Osteoblast (primary cell): ENCODE results near the gene FBXW12. TPM values are rescaled to one million over a fixed set of nuclear protein-coding genes. Genes with fewer than 3 reads are reported as not detected.

ENCODE experiments used
- DNase-seq: peaks from one replicate; pipeline ENCODE4 v3.0.0; 2011; ENCODE audit warnings: low spot score, mixed read lengths; ENCODE audit not compliant: insufficient read length; ENCODE audit errors: missing footprints
- H2AFZ ChIP-seq: 2 replicates; pipeline ENCODE4 v1.6.0; 2011; ENCODE audit warnings: mild to moderate bottlenecking, low read length
- H3K27ac ChIP-seq: 2 replicates; pipeline ENCODE4 v1.5.1; 2011; ENCODE audit warnings: mild to moderate bottlenecking, low read depth, low read length, moderate library complexity
- H3K27me3 ChIP-seq: 2 replicates; pipeline ENCODE4 v1.6.0; 2012; ENCODE audit warnings: mild to moderate bottlenecking, control low read depth, inconsistent platforms, low read length, moderate library complexity; ENCODE audit not compliant: insufficient read depth
- H3K36me3 ChIP-seq: 2 replicates; pipeline ENCODE4 v1.5.1; 2011; ENCODE audit warnings: mild to moderate bottlenecking, low read length, control low read depth, moderate library complexity; ENCODE audit not compliant: insufficient read depth
- H3K4me1 ChIP-seq: 2 replicates; pipeline ENCODE4 v1.5.1; 2011; ENCODE audit warnings: mild to moderate bottlenecking, low read length, control low read depth, moderate library complexity; ENCODE audit not compliant: insufficient read depth
- H3K4me2 ChIP-seq: 2 replicates; pipeline ENCODE4 v1.6.0; 2011; ENCODE audit warnings: mild to moderate bottlenecking, low read length; ENCODE audit not compliant: insufficient read depth
- H3K4me3 ChIP-seq: fragments of 200-600 bp; sonication (generic); 3 replicates; pipeline ENCODE4 v1.5.1; 2012; ENCODE audit warnings: mild to moderate bottlenecking, low read length, inconsistent platforms; ENCODE audit not compliant: insufficient read depth
- H3K79me2 ChIP-seq: 2 replicates; pipeline ENCODE4 v1.6.0; 2012; ENCODE audit warnings: mild to moderate bottlenecking, low read length, control low read depth, inconsistent platforms; ENCODE audit not compliant: insufficient read depth
- H3K9me3 ChIP-seq: 2 replicates; pipeline ENCODE4 v1.5.1; 2011; ENCODE audit warnings: low read depth, low read length, control low read depth
- H4K20me1 ChIP-seq: 2 replicates; pipeline ENCODE4 v1.6.0; 2012; ENCODE audit warnings: mild to moderate bottlenecking, low read length, control low read depth; ENCODE audit not compliant: insufficient read depth
- CTCF ChIP-seq: IDR thresholded peaks from 2 replicates; pipeline ENCODE4 v1.5.1; 2011; ENCODE audit warnings: mild to moderate bottlenecking, low read depth, low read length, moderate library complexity; ENCODE audit errors: extremely low read depth
- total RNA-seq: library from RNA; depleted of rRNA; stranded (reverse); fragments of >200 nt; gene quantifications from 2 replicates; pipeline ENCODE4 v1.2.3, GENCODE V29; 2012

The FBXW12 gene
- total RNA-seq, 1 donor: not detected

DNA sequence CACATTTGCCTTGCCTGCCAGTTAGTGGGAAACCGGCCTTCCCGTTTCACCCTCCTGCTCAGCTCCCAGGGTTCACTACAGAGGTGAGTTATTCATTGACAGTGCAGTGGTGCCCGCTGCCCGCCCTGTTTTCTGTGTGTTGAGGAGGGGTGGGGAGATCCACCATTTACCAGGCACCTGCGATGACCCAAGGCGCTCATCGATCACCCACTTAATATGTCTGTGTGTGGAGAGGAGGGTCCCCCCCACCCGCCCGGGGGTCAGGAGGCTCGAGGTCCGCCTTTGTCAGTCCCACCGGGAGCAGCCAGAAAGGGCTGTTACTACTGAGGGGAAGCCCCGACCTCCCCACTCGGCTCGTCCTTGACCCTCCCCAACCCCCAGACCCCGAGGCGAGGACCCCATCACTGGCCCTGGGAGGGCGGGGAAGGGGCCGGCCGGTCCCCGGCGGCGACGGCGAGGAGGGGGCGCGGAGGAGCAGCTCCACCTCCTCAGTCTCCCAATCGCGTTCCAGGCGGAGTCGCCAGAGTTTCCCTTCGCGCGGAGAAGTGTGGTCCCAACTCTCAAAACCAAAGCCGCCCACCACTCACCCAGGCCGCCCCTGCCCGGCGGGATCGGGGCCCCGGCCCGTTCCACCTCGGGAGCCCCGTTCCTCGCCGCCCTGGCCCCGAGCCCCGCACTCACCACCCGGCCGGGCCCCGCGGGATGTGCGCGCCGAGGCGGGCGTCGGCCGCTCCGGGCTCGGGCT is 56.7 kb downstream of the FBXW12 start:
- H3K9me3 ChIP-seq: no peaks in the 10 kb centered on the region
- H3K27ac ChIP-seq: no peak overlapping the region
- no peak for TF ChIP-seq CTCF
- H3K4me3 ChIP-seq: peak overlapping the region; percentile 75
- peak; percentile 93 for DNase-seq
- no peaks in the 10 kb centered on the region for H3K79me2 ChIP-seq
- no peak overlapping the region for H2AFZ ChIP-seq
- H3K4me1 ChIP-seq: peaks cover 20% of the 10 kb centered on the region
- H3K27me3 ChIP-seq: peaks cover 12% of the 10 kb centered on the region
- H3K4me2 ChIP-seq: peak overlapping the region; percentile 88
- H3K36me3 ChIP-seq: peaks cover 16% of the 10 kb centered on the region
- H4K20me1 ChIP-seq: peaks cover 12% of the 10 kb centered on the region

DNA sequence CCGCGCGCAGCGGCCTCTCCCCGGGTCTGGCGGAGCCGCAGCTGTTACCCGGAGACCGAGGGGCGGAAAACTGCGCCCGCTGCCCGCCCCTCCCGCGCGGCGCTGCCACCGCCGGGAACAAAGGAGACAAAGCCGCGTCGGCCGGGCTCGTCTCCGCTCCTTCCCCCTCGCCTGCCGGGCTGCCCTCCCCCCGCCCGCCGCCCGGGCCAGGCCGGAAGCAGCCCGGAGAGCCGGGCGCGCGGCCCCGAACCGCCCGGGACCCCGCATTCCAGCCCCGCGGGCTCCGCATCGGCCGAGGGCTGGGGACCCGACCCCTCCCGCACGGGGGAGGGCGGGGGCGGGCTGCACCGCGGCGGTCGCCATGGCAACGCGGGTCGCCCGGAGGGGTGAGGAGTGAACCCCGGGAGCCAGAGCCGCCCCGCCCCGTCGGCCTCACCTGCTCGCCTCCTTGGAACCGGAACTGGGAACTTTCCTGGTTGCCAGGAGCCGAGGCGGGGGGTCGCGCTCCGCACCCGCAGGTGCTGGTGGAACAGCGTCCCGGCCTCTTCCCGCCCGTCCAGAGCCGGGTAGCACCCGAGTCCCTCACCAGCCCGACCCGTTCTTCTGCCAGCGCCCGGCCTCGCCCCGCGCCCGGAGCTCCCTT is 57.4 kb downstream of the FBXW12 start:
- Histone ChIP-seq H3K4me2 (peak overlapping the region; percentile 88), H3K36me3 (peaks cover 19% of the 10 kb centered on the region), H3K4me1 (peaks cover 24% of the 10 kb centered on the region), H4K20me1 (peaks cover 12% of the 10 kb centered on the region), H3K9me3 (no peaks in the 10 kb centered on the region), H3K27ac (no peak overlapping the region), H2AFZ (peak overlapping the region; percentile 62), H3K79me2 (no peaks in the 10 kb centered on the region), H3K4me3 (peak overlapping the region; percentile 75), H3K27me3 (peaks cover 12% of the 10 kb centered on the region)
- DNase-seq: peak; percentile 95
- no peak for TF ChIP-seq CTCF

- peaks cover 1% of the 10 kb centered on the region for H3K79me2 ChIP-seq
- no peaks in the 10 kb centered on the region for H3K9me3 ChIP-seq
- peaks cover 12% of the 10 kb centered on the region for H4K20me1 ChIP-seq
- peaks cover 24% of the 10 kb centered on the region for H3K4me1 ChIP-seq
- peaks cover 12% of the 10 kb centered on the region for H3K27me3 ChIP-seq
- H2AFZ ChIP-seq: peak within 1 kb of the TSS; percentile 62
- peak within 1 kb of the TSS; percentile 88 for H3K4me2 ChIP-seq
- H3K4me3 ChIP-seq: peak within 1 kb of the TSS; percentile 75
- DNase-seq: peak; percentile 89
- H3K36me3 ChIP-seq: peaks cover 21% of the 10 kb centered on the region
- no peak for TF ChIP-seq CTCF
- no peak within 1 kb of the TSS for H3K27ac ChIP-seq
Measured at GRCh38 chr3:48429960-48430707, 58.1 kb downstream of the FBXW12 start, which contains the start of gene PLXNB1. Gene PLXNB1 (minus strand): TSS chr3:48430086. CDS start chr3:48424611, 5,475 bp downstream.
